H1 (cell line): ENCODE results near the gene TRIM40. TPM values are rescaled to one million over a fixed set of nuclear protein-coding genes. Genes with fewer than 3 reads are reported as not detected.

ENCODE experiments used
- CTCF ChIA-PET: fragments of 300-600 bp; sonication (Branson Sonifier 250); formaldehyde crosslinking; loops from one replicate; lab custom pipeline; 2021; ENCODE audit not compliant: partially characterized antibody; lab: Charles Lee
- POLR2A ChIA-PET: fragments of 300-600 bp; sonication (Branson Sonifier 250); formaldehyde crosslinking; loops from one replicate; lab custom pipeline; 2021; ENCODE audit warnings: inconsistent platforms; ENCODE audit not compliant: partially characterized antibody; lab: Charles Lee
- DNase-seq, 2 experiments: peaks; one replicate each; pipeline versions ENCODE4 v3.0.0 to v3.0.0-alpha.2; 2010 to 2022; ENCODE audit warnings: low spot score in 2 of 2, low read depth in 1 of 2, mixed read lengths in 1 of 2
- FAIRE-seq: peaks from 2 replicates; lab custom pipeline; 2011; peaks lifted over from hg19 to GRCh38; lab: Jason Lieb, UNC
- H2AFZ ChIP-seq: 2 replicates; pipeline ENCODE4 v1.8.1; 2012; ENCODE audit warnings: low read length, inconsistent platforms
- H2AK5ac ChIP-seq: 2 replicates; pipeline ENCODE4 v1.6.1; 2013; ENCODE audit warnings: low read depth, low read length
- H2BK120ac ChIP-seq: replicated peaks from 2 replicates; pipeline ENCODE3; 2013; ENCODE audit warnings: low read depth, low read length, inconsistent platforms
- H2BK12ac ChIP-seq: 2 replicates; pipeline ENCODE4 v1.6.1; 2013; ENCODE audit warnings: low read depth, low read length
- H2BK15ac ChIP-seq: 2 replicates; pipeline ENCODE4 v1.6.1; 2013; ENCODE audit warnings: low read length
- H2BK20ac ChIP-seq: 2 replicates; pipeline ENCODE4 v1.6.1; 2013; ENCODE audit warnings: low read length
- H2BK5ac ChIP-seq: 2 replicates; pipeline ENCODE4 v1.6.1; 2013; ENCODE audit warnings: low read depth, low read length
- H3K14ac ChIP-seq: 2 replicates; pipeline ENCODE4 v1.6.1; 2013; ENCODE audit warnings: inconsistent platforms; ENCODE audit not compliant: insufficient read length
- H3K18ac ChIP-seq: 2 replicates; pipeline ENCODE4 v1.6.1; 2013; ENCODE audit warnings: low read length; ENCODE audit errors: extremely low read depth
- H3K23ac ChIP-seq: 2 replicates; pipeline ENCODE4 v1.6.1; 2013; ENCODE audit warnings: inconsistent platforms; ENCODE audit not compliant: insufficient read length
- H3K23me2 ChIP-seq: 2 replicates; pipeline ENCODE4 v1.6.1; 2013; ENCODE audit warnings: low read depth, low read length
- H3K27ac ChIP-seq: 2 replicates; pipeline ENCODE4 v1.6.1; 2011; ENCODE audit warnings: low read depth, low read length, inconsistent platforms
- H3K27me3 ChIP-seq, 4 experiments: replicated peaks in 1 of 4; 1 replicate in 1 of 4; 2 replicates in 3 of 4; pipeline versions ENCODE4 v1.6.1 to v1.8.1; 2011 to 2013; ENCODE audit warnings: low read length in 3 of 4, mild to moderate bottlenecking in 3 of 4, inconsistent platforms in 2 of 4, mixed read lengths in 2 of 4, moderate library complexity in 1 of 4; ENCODE audit not compliant: control insufficient read depth in 3 of 4, insufficient read depth in 3 of 4; ENCODE audit errors: extremely low read depth in 1 of 4
- H3K36me3 ChIP-seq, 4 experiments: 2 replicates each; pipeline versions ENCODE4 v1.6.1 to v1.8.1; 2011 to 2013; ENCODE audit warnings: mild to moderate bottlenecking in 4 of 4, low read length in 3 of 4, moderate library complexity in 2 of 4, control low read depth in 1 of 4, inconsistent platforms in 1 of 4; ENCODE audit not compliant: insufficient read depth in 4 of 4, control insufficient read depth in 2 of 4
- H3K4ac ChIP-seq: replicated peaks from 2 replicates; pipeline ENCODE3; 2013; ENCODE audit warnings: low read length, low read depth, mixed read lengths, inconsistent platforms; ENCODE audit not compliant: insufficient read length
- H3K4me1 ChIP-seq, 4 experiments: replicated peaks in 1 of 4; 1 replicate in 1 of 4; 2 replicates in 3 of 4; pipeline versions ENCODE4 v1.6.1 to v1.8.1; 2011 to 2013; ENCODE audit warnings: low read length in 3 of 4, inconsistent platforms in 2 of 4, mixed read lengths in 1 of 4; ENCODE audit not compliant: insufficient read depth in 4 of 4, control insufficient read depth in 3 of 4
- H3K4me2 ChIP-seq, 2 experiments: 2 replicates each; pipeline versions ENCODE4 v1.6.1 to v1.8.1; 2011 to 2013; ENCODE audit warnings: low read depth in 2 of 2, low read length in 2 of 2, control low read depth in 1 of 2, inconsistent platforms in 1 of 2, mild to moderate bottlenecking in 1 of 2; ENCODE audit not compliant: insufficient read depth in 1 of 2
- H3K4me3 ChIP-seq, 4 experiments: fragments of 200-600, 300-600 bp in 1 of 4; sonication (generic), shearing (Covaris generic), sonication (Bioruptor Twin) in 1 of 4; 2 replicates each; pipeline versions ENCODE4 v1.5.1 to v1.8.1; 2011 to 2016; ENCODE audit warnings: low read length in 4 of 4, low read depth in 3 of 4, control low read depth in 2 of 4, inconsistent platforms in 2 of 4, mild to moderate bottlenecking in 2 of 4, mixed read lengths in 1 of 4, moderate library complexity in 1 of 4; ENCODE audit not compliant: insufficient read depth in 2 of 4; ENCODE audit errors: extremely low read depth in 1 of 4
- H3K56ac ChIP-seq: replicated peaks from 2 replicates; pipeline ENCODE3; 2013; ENCODE audit warnings: low read depth, mild to moderate bottlenecking, mixed read lengths, low read length, inconsistent platforms; ENCODE audit not compliant: insufficient read length
- H3K79me1 ChIP-seq: 2 replicates; pipeline ENCODE4 v1.6.1; 2013; ENCODE audit warnings: low read depth, low read length, control low read depth
- H3K79me2 ChIP-seq, 2 experiments: 2 replicates each; pipeline versions ENCODE4 v1.6.1 to v1.8.1; 2012 to 2013; ENCODE audit warnings: low read length in 2 of 2, mild to moderate bottlenecking in 2 of 2, inconsistent platforms in 1 of 2; ENCODE audit not compliant: insufficient read depth in 2 of 2, control insufficient read depth in 1 of 2
- H3K9ac ChIP-seq, 4 experiments: replicated peaks in 1 of 4; 1 replicate in 1 of 4; 2 replicates in 3 of 4; pipeline versions ENCODE4 v1.6.1 to v1.8.1; 2011 to 2013; ENCODE audit warnings: low read depth in 3 of 4, low read length in 3 of 4, control low read depth in 2 of 4, mild to moderate bottlenecking in 2 of 4, moderate library complexity in 2 of 4, inconsistent platforms in 1 of 4; ENCODE audit errors: extremely low read depth in 1 of 4
- H3K9me3 ChIP-seq, 2 experiments: 2 replicates each; pipeline versions ENCODE4 v1.6.1 to v1.8.1; 2012 to 2013; ENCODE audit warnings: mild to moderate bottlenecking in 2 of 2, moderate library complexity in 2 of 2, control low read depth in 1 of 2, inconsistent platforms in 1 of 2, low read depth in 1 of 2, low read length in 1 of 2, mixed read lengths in 1 of 2; ENCODE audit not compliant: insufficient read depth in 2 of 2
- H4K20me1 ChIP-seq, 2 experiments: replicated peaks in 1 of 2; 2 replicates each; pipeline versions ENCODE3 to v1.8.1; 2011 to 2013; ENCODE audit warnings: inconsistent platforms in 2 of 2, low read length in 2 of 2, mild to moderate bottlenecking in 1 of 2; ENCODE audit not compliant: insufficient read depth in 2 of 2, control insufficient read depth in 1 of 2
- H4K5ac ChIP-seq: 2 replicates; pipeline ENCODE4 v1.6.1; 2013; ENCODE audit warnings: low read length, low read depth, mixed read lengths, inconsistent platforms; ENCODE audit not compliant: insufficient read length
- H4K8ac ChIP-seq: 2 replicates; pipeline ENCODE4 v1.8.0; 2013; ENCODE audit warnings: mild to moderate bottlenecking, moderate library complexity, low read length, inconsistent platforms; ENCODE audit not compliant: insufficient read depth; ENCODE audit errors: extremely low read depth
- H4K91ac ChIP-seq: replicated peaks from 2 replicates; pipeline ENCODE3; 2013; ENCODE audit warnings: low read length, mixed read lengths, inconsistent platforms; ENCODE audit not compliant: insufficient read length
- CTBP2 ChIP-seq: IDR thresholded peaks from 2 replicates; pipeline ENCODE4 v1.7.0; 2011; ENCODE audit warnings: borderline replicate concordance, mild to moderate bottlenecking, moderate library complexity, mixed read lengths, low read length; ENCODE audit not compliant: insufficient read depth, insufficient read length
- EGR1 ChIP-seq: IDR thresholded peaks from 2 replicates; pipeline ENCODE4 v1.6.1; 2011; ENCODE audit warnings: low read depth, low read length, borderline replicate concordance
- GTF2F1 ChIP-seq: IDR thresholded peaks from 2 replicates; pipeline ENCODE4 v1.6.1; 2012; ENCODE audit warnings: low read depth, low read length, improper control_type of control experiment, borderline replicate concordance
- HDAC6 ChIP-seq: IDR thresholded peaks from one replicate; pipeline ENCODE4 v1.7.1; 2012; ENCODE audit warnings: low read depth, mild to moderate bottlenecking, inconsistent platforms, low read length, moderate library complexity
- KDM1A ChIP-seq: fragments of 200-600, 300-600 bp; sonication (generic); IDR thresholded peaks from 2 replicates; pipeline ENCODE4 v1.7.1; 2016; ENCODE audit warnings: mild to moderate bottlenecking, low read length, borderline replicate concordance
- KDM5A ChIP-seq: fragments of 200-600 bp; IDR thresholded peaks from 2 replicates; pipeline ENCODE4 v1.7.1; 2012; ENCODE audit warnings: mild to moderate bottlenecking, low read length, inconsistent platforms, mixed read lengths
- NANOG ChIP-seq: IDR thresholded peaks from 2 replicates; pipeline ENCODE4 v1.6.1; 2011; ENCODE audit warnings: low read length, low read depth, mild to moderate bottlenecking, inconsistent platforms; ENCODE audit not compliant: insufficient read depth, poor library complexity, severe bottlenecking
- NRF1 ChIP-seq: IDR thresholded peaks from 2 replicates; pipeline ENCODE4 v1.6.1; 2011; ENCODE audit warnings: mild to moderate bottlenecking, low read depth, low read length, improper control_type of control experiment
- POU5F1 ChIP-seq: IDR thresholded peaks from 2 replicates; pipeline ENCODE4 v1.6.1; 2011; ENCODE audit warnings: low read depth, mild to moderate bottlenecking, low read length, moderate library complexity
- SIX5 ChIP-seq: IDR thresholded peaks from 2 replicates; pipeline ENCODE4 v1.6.1; 2011; ENCODE audit warnings: mild to moderate bottlenecking, low read depth, low read length
- SRF ChIP-seq: IDR thresholded peaks from 2 replicates; pipeline ENCODE4 v1.6.1; 2011; ENCODE audit warnings: mild to moderate bottlenecking, low read depth, low read length, moderate library complexity
- TAF7 ChIP-seq: optimal IDR thresholded peaks from 2 replicates; pipeline ENCODE3; 2011; ENCODE audit warnings: low read depth, mild to moderate bottlenecking, inconsistent platforms, low read length, moderate library complexity, borderline replicate concordance
- polyA plus RNA-seq, 7 experiments: library from polyadenylated mRNA; depleted of rRNA in 3 of 7; stranded (reverse) in 5 of 7; unstranded in 2 of 7; fragments of >200 nt in 5 of 7; fragments of 200-250 nt in 2 of 7; gene quantifications; 1 replicate in 5 of 7; 2 replicates in 1 of 7; 4 replicates in 1 of 7; pipeline versions ENCODE4 v1.2.1 to v1.2.3, GENCODE V29; 2011 to 2013; ENCODE audit warnings: missing spikeins in 2 of 7, mixed read lengths in 2 of 7
- total RNA-seq: library from RNA; stranded (reverse); fragmentation: NEBNext Ultra II Directional; extraction: Animal tissue kit (Norgen Biotek cat#: 25700); gene quantifications from 2 replicates; pipeline ENCODE4 v1.2.1, GENCODE V29; 2021
- TF ChIP-seq, protein P1 (sequence below): IDR thresholded peaks from 2 replicates; pipeline ENCODE4 v1.6.1; 2012; ENCODE audit warnings: low read length, inconsistent platforms

Gene TRIM40
- total and polyA plus RNA-seq, 2 of the 8 experiments (the other 6 are each of a cell fraction or from before 2014, with no cell fraction given), result not detected

DNA sequence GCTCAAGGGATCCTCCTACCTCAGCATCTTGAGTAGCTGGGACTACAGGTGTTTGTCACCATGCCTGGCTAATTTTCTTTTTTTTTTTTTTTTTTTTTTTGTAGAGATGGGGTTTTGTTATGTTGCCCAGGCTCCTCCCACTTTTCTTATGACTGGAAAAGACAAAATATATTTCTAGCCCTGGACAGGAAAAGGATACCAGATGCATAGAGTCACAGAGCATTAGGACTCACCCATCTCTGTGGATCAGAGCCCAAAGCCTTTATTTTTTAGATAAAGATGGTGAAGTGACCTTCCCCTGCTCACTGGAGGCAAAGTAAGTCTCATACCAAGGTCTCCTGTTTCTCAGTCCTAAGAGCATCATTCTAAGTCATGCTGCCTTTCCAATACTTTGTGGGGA, 21.6 kb downstream of the TRIM40 start:
- Histone ChIP-seq H3K36me3 (no peaks in the 10 kb centered on the region), H2BK20ac (no peak overlapping the region), H3K4ac (no peak overlapping the region), H4K91ac (no peak overlapping the region), H4K5ac (no peak overlapping the region), H2AFZ (no peak overlapping the region), H3K23me2 (no peaks in the 10 kb centered on the region), H2BK15ac (no peak overlapping the region), H3K79me1 (no peaks in the 10 kb centered on the region), H3K18ac (no peak overlapping the region), H2BK5ac (no peak overlapping the region), H4K8ac (no peak overlapping the region), H4K20me1 (no peaks in the 10 kb centered on the region), H2AK5ac (no peak overlapping the region), H3K4me2 (no peak overlapping the region), H3K27ac (no peak overlapping the region), H3K56ac (no peak overlapping the region), H3K79me2 (no peaks in the 10 kb centered on the region), H3K14ac (no peak overlapping the region), H3K9ac (no peak overlapping the region), H3K4me1 (no peaks in the 10 kb centered on the region), H3K23ac (no peak overlapping the region), H2BK12ac (no peak overlapping the region), H3K27me3 (peaks cover 0 to 4% (median 1%) of the 10 kb centered on the region in 4 experiments; a peak in 3 of 7 replicates), H2BK120ac (no peak overlapping the region), H3K9me3 (no peaks in the 10 kb centered on the region), H3K4me3 (no peak overlapping the region)
- FAIRE-seq (no peak), DNase-seq (no peak)
- ChIA-PET POLR2A (no interaction called here), CTCF (interaction anchor here (0.7 to 1.6 kb wide), 5 partner anchors 10 to 254 kb away, joined by 3 to 4 read pairs (median 3); no protein-coding TSS in a partner anchor)
- TF ChIP-seq CTBP2, result no peak
- no peak for TF ChIP-seq NANOG
- TF ChIP-seq KDM5A, result no peak
- no peak for TF ChIP-seq HDAC6
- no peak for TF ChIP-seq EGR1
- no peak for TF ChIP-seq SRF
- TF ChIP-seq, protein P1, sequence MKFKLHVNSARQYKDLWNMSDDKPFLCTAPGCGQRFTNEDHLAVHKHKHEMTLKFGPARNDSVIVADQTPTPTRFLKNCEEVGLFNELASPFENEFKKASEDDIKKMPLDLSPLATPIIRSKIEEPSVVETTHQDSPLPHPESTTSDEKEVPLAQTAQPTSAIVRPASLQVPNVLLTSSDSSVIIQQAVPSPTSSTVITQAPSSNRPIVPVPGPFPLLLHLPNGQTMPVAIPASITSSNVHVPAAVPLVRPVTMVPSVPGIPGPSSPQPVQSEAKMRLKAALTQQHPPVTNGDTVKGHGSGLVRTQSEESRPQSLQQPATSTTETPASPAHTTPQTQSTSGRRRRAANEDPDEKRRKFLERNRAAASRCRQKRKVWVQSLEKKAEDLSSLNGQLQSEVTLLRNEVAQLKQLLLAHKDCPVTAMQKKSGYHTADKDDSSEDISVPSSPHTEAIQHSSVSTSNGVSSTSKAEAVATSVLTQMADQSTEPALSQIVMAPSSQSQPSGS, result no peak
- TF ChIP-seq POU5F1, result no peak
- no peak for TF ChIP-seq TAF7
- no peak for TF ChIP-seq SIX5
- no peak for TF ChIP-seq KDM1A
- TF ChIP-seq GTF2F1, result no peak
- TF ChIP-seq NRF1, result no peak
